Upper lobe of left lung (tissue), 4 donors: ENCODE data around the gene CD84.

Experiments
- CTCF ChIP-seq, 6 experiments: fragments of 450-650 bp in 4 of 6; fragments of 200-600 bp in 2 of 6; sonication (generic) in 2 of 6; IDR thresholded peaks; one replicate each; pipeline ENCODE4 v1.5.1; 2016 to 2019; ENCODE audit warnings: antibody characterized with exemption in 6 of 6
- EP300 ChIP-seq, 4 donors: sonication (generic); formaldehyde crosslinking; IDR thresholded peaks; one replicate each; pipeline ENCODE4 v1.5.1; 2017; ENCODE audit warnings: antibody characterized with exemption in 4 of 4, control low read depth in 2 of 4
- POLR2A ChIP-seq, 4 donors: fragments of 450-650 bp; IDR thresholded peaks; one replicate each; pipeline ENCODE4 v1.5.1; 2016 to 2017; ENCODE audit warnings: antibody characterized with exemption in 4 of 4, mild to moderate bottlenecking in 2 of 4

GRCh38 chr1:160578525-160579191 lies 638 bp downstream of the CD84 start:
- no peak for TF ChIP-seq CTCF (IDR thresholded peaks at IDR 0.05)
- TF ChIP-seq EP300 (IDR thresholded peaks at IDR 0.05) = no peak
- TF ChIP-seq POLR2A (IDR thresholded peaks at IDR 0.05) = no peak
